GM18909 (cell line): ENCODE data around the gene LIMK1.
"Not testable (repeated sequence)": the region's sequence is repeated elsewhere in the genome, so short reads cannot be mapped to it uniquely, and the experiment has no call there.

Source experiments
- ATAC-seq: cut with Tn5 transposase; IDR thresholded peaks from one replicate; pipeline ENCODE4 v1.9.1; 2021; ENCODE audit warnings: mild to moderate bottlenecking; ENCODE audit not compliant: unreplicated experiment, poor library complexity

The LIMK1 gene

GRCh38 chr7:74165867-74166593 lies 82.4 kb downstream of the LIMK1 start:
- ATAC-seq: no peak

GRCh38 chr7:74167324-74167723 lies 83.7 kb downstream of the LIMK1 start:
- ATAC-seq: not testable (repeated sequence)
